ENCODE data around the gene USH1C.

DNA sequence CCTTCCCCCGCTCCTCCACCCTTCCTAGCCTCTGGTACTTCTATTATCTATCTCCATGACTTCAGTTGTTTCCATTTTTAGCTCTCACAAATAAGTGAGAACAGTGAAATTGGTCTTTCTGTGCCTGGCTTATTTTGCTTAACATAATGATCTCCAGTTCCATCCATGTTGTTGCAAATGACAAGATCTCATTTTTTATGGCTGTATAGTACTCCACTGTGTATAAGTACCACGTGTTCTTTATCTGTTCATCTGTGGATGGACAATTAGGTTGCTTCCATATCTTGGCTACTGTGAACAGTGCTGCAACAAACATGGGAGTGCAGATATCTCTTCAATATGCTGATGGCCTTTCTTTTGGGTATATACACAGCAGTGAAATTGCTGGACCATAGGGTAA is 60.7 kb downstream of the USH1C start:
- TF ChIP-seq CTCF (IDR thresholded peaks at IDR 0.05) (no peak), EP300 (IDR thresholded peaks at IDR 0.05) (no peak), POLR2A (IDR thresholded peaks at IDR 0.05) (no peak), POLR2AphosphoS5 (IDR thresholded peaks at IDR 0.05) (no peak)

Measured in gastroesophageal sphincter (tissue), 3 donors.